Fibroblast of peridontal ligament (primary cell): Measurements from ENCODE around the gene LHX3.
A peak's percentile ranks its signal among the peaks of the same experiment; 100 is the strongest.

Experiments
- DNase-seq: peaks from one replicate; pipeline ENCODE4 v3.0.0-alpha.2; 2010; ENCODE audit errors: extremely low read depth

The LHX3 gene

DNA sequence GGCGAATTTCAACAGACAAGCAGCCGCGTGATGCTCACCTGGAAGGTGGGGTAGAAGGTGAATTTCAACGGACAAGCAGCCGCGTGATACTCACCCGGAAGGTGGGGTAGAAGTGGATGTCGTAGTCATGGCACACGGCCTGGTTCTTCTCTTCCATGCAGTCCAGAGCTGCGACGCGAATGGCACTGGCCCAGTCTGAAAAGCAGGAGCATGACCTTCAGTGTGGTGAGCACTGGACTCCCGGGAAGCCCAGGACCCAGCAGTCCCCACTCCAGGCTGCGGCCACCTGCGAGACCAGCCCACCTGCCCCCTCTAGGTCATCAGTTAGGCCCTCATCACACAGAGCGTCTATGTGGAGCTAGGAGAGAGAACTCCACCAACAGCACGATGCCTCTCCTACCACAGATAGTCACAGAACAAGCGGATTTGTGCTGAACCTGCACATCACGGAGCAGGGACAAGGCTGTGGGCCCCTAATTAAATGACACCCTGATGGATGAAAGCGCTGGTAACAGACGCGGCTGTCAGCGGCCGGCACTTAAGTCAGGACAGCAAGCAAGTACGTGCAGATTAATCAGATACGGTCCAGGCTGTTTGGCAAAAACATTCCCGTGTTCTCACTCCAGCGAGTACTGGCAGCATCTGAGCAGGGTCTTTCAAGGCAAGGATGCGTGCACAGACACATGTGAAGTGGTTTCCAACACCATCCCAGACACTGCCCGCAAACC lies 21.9 kb upstream of the LHX3 start:
- no peak for DNase-seq

GRCh38 chr9:136225748-136226679 lies 21.1 kb upstream of the LHX3 start:
- DNase-seq = peak; percentile 26

GRCh38 chr9:136225366-136225747 lies 20.4 kb upstream of the LHX3 start:
- DNase-seq = no peak

GRCh38 chr9:136223871-136224640 lies 19.1 kb upstream of the LHX3 start:
- DNase-seq = no peak

- no peak for DNase-seq
Observed at GRCh38 chr9:136222906-136223285, 18.0 kb upstream of the LHX3 start.

DNA sequence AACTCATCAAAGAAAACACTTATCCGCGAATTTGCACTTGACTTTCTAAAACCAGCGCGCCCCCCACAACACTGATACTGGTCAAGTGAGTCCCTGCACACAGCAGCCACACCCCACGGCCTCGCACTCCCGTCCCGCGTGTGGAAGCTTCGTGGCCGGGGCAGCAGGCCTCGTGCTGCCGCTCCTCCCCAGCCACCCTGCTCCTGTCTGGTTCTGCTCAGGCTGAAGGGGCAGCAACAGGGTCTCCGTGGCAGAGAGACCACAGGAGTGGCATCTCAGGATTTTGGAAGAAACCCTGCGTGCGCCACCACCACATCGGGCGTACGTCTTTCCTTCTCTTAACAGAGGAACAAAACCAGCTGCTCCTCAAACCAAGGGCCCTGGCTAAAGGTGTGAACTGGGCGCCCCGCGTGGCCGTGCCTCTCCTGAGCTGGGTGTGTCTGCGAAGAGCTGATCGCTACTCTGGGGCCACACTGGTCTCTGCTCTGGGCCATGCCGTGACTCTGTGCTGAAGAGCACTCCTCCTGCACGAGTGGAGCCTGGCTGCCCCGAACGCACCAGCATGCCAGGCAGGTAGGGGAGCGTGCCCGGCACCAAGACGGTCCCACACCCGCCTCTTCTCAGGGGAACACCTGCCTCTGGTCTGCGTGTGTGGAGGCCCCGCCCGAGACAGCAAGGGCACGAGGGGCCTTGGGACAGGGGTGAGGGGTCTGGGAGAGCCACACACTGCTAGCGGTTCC lies 17.4 kb upstream of the LHX3 start:
- no peak for DNase-seq

DNA sequence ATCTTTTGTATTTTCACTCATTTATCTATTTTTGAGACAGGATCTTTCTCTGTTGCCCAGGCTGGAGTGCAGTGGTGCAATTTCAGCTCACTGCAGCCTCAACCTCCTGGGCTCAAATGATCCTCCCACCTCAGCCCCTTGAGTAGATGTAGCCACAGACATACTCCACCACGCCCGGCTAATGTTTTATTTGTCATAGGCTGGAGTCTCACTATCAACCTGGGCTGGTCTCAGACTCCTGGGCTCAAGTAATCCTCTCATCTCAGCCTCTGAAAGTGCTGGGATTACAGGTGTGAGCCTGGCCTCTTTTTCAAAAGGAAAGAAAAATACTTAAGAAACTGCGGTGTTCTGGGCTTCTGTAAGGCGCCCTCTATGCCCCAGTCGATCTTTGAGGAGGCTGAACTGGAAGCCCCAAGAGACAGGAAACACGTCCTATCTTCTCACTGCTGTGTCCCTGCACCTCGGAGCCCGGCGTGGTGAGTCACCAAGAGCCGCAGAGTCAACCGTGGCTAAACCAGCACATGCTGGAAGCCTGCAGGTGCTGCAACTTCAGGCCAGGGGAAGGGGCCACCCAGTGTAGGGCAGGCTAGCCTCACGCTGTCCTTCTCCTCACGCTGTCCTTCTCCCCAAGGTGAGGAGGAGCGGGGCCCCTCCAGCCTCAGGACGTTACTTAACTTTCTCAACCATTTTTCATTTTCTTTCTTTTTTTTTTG lies 15.2 kb upstream of the LHX3 start:
- no peak for DNase-seq

GRCh38 chr9:136219276-136219675 lies 14.3 kb upstream of the LHX3 start:
- DNase-seq = no peak

DNA sequence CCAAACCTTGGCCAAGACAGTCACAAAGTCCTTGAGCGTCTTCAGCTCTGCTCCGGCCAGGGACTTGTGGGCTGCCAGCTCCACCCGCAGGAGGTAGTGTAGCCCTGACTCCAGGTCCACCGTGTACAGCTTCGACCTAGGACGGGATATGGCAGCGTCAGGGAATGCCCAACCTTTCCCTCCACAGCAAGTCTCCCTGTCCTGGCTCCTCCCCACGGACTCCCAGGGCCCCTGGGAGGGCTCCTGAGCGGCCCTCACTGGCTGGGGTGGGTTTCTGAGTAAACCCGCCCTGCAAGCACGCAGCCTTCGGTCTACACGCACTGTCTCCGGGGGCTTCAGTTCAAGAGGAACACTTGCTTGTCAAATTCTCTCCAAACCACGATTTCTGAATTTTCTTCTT lies 13.7 kb upstream of the LHX3 start:
- no peak for DNase-seq

GRCh38 chr9:136218271-136218670 lies 13.3 kb upstream of the LHX3 start:
- DNase-seq = no peak

DNA sequence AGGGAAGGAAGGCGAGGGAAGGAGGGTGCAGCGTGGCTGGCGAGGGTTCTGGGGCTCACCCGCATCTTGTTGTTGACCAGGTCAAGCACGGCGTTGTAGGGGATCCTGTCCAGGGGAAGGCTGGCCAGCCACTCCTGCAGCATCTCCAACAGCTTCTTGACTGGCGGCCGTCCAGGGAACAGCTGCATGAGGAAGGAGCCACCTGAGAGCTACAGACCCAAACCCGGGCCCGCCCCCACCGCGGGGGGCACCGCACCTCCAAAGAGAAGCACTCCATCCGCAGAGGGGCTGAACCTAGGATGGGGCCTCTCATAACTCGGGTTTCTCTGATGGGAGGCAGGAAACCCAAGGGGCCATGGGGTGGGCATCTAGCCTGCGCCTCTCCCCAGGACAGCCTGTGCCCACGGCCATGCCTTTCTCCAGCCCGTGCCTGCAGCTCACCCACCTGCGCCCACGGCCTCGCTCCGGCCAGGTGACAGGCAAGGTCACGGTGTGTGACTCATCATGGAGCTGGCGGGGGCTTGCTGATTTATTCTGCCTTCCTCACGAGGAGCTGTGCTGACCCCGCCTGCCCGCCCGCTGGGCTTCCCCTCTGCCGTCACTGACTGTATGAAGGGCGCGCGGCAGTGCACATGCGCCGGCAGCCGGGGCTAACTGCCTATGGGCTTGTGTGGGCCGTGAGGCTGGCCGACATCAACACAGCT lies 11.8 kb upstream of the LHX3 start:
- DNase-seq = no peak

- DNase-seq = no peak
Observed at GRCh38 chr9:136213733-136214132, 8.8 kb upstream of the LHX3 start.

DNA sequence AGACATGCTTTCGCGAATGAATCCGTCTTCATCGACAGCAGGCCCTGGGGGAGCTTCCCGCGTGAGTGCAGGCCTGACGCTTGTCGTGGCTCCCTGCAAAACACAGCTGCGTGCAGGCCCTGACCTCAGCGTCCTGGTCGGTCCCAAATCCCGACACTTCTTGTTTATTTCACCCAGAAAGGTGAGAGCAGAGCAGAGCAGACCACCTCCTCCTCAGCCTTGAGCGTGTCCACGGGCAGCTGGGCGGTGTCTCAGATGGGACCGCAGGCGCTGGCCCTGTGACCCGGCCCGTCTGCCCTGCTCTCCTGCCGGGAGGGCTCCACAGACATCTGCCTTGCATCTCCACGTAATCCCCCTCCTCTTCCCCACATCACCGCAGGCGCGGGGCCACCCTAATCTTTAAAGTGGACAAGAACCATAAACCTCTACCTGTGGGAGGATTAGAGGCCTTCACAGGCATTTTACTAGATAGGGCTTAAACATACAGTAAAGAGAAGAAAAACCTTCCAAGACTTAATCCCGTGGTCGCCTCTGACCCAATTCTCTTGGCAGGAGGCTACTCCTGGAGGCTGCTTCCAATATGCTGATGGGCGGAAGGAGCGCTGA lies 7.5 kb upstream of the LHX3 start:
- DNase-seq = no peak

GRCh38 chr9:136211441-136212344 lies 6.8 kb upstream of the LHX3 start:
- no peak for DNase-seq

- no peak for DNase-seq
Observed at GRCh38 chr9:136211006-136211405, 6.1 kb upstream of the LHX3 start.

GRCh38 chr9:136210276-136210675 lies 5.3 kb upstream of the LHX3 start:
- no peak for DNase-seq

DNA sequence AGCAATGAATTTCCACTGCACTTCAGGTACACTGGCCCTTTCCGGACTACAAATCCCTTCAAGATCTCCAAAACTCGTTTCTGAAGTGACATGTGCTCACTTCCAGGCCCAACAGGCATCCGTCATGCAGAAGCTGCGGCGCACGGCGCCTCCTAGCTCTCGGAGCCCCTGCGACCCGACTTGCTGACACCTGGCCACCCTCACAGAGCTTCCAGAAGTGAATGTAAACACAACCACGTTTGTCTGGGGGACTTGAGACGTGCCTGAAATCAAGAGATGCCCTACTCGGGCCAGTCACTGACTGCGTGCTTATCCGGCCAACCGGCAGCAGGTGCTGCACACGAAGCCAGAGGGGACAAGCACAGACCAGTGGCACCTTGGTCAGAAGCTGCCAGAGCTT lies 4.9 kb upstream of the LHX3 start:
- DNase-seq = no peak

DNA sequence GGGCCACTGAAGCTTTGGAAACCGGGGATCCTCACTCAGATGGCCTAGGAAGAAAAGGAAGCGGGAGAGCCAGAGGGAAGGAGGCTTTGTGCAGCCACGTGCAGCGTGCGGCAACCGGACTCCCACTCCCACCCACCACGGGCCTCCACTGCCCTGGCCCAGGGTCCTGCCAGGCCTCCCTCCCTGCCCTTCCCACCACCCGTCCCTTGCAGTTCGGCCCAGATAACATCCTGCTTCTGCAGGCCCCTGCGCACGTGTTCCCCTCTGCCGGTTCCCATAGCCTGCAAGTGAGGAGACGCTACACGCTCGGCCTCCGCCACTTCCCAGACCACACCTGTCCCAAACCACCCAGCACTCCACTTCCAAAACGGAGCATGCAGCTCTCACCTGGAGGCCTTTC lies 4.3 kb upstream of the LHX3 start:
- DNase-seq = no peak

DNA sequence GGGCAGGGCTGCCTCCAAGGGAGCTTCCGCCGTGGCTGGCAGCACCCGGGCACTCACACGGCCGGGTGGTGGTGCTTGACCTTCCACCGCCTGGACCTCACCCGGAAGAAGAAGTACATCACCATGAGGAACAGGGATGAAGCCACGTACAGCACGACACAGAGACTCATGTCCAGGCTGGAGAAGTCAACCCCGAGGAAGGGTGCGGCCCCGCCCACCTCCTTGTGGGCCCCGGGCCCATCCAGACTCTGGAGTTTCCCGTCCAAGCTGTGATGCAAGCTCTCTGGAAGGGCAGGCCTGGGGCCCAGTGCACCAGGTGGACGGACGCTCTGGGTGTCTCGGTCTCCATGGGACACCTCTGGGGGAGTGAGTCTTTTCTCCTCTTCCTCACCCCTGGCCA lies 3.7 kb upstream of the LHX3 start:
- no peak for DNase-seq
